Esophagus muscularis mucosa (tissue), 4 donors: ENCODE data around the gene SPATA1. TPM values are rescaled to one million over a fixed set of nuclear protein-coding genes. Genes with fewer than 3 reads are reported as not detected.

Experiments used
- DNase-seq: peaks from one replicate; pipeline ENCODE4 v3.0.0-alpha.2; 2017; ENCODE audit errors: extremely low spot score
- H3K27ac ChIP-seq, 4 donors: fragments of 200-600 bp; sonication (generic); replicated peaks in 1 of 4; 1 replicate in 3 of 4; 2 replicates in 1 of 4; pipeline ENCODE4 v1.5.1; 2016 to 2019; ENCODE audit warnings: mild to moderate bottlenecking in 1 of 4
- H3K27me3 ChIP-seq, 4 donors: fragments of 200-600 bp; sonication (generic); one replicate each; pipeline versions ENCODE4 v1.5.1 to v1.6.0; 2016 to 2019
- H3K36me3 ChIP-seq, 4 donors: fragments of 200-600 bp; sonication (generic); one replicate each; pipeline ENCODE4 v1.5.1; 2016 to 2019
- H3K4me1 ChIP-seq, 4 donors: fragments of 200-600 bp; sonication (generic); one replicate each; pipeline ENCODE4 v1.5.1; 2016 to 2019
- H3K4me3 ChIP-seq, 4 donors: fragments of 200-600 bp; sonication (generic); 1 replicate in 2 of 4; 2 replicates in 2 of 4; pipeline ENCODE4 v1.5.1; 2016 to 2019; ENCODE audit warnings: mild to moderate bottlenecking in 4 of 4, moderate library complexity in 1 of 4
- H3K9me3 ChIP-seq, 4 donors: fragments of 200-600 bp; sonication (generic); 1 replicate in 3 of 4; 2 replicates in 1 of 4; pipeline ENCODE4 v1.5.1; 2016 to 2019
- CTCF ChIP-seq, 3 experiments: fragments of 200-600 bp in 2 of 3; fragments of 450-650 bp in 1 of 3; sonication (generic) in 2 of 3; IDR thresholded peaks; one replicate each; pipeline ENCODE4 v1.5.1; 2017 to 2019; ENCODE audit warnings: antibody characterized with exemption in 3 of 3, mild to moderate bottlenecking in 2 of 3, moderate library complexity in 1 of 3
- EP300 ChIP-seq: sonication (generic); formaldehyde crosslinking; IDR thresholded peaks from one replicate; pipeline ENCODE4 v1.6.1; 2017; ENCODE audit warnings: antibody characterized with exemption
- POLR2A ChIP-seq: fragments of 450-650 bp; IDR thresholded peaks from one replicate; pipeline ENCODE4 v1.6.1; 2017; ENCODE audit warnings: antibody characterized with exemption, moderate library complexity, mild to moderate bottlenecking, low read depth
- POLR2AphosphoS5 ChIP-seq, 2 donors: sonication (generic); formaldehyde crosslinking; IDR thresholded peaks; one replicate each; pipeline ENCODE4 v1.6.1; 2017; ENCODE audit warnings: antibody characterized with exemption in 2 of 2
- WGBS: methylation state at CpG from one replicate; pipeline ENCODE4 v1.1.5; 2018; 5-methylcytosine and 5-hydroxymethylcytosine counted together
- intact Hi-C: fragments of 100-400 bp; cut with DNase I; formaldehyde crosslinking; loops from one replicate; pipeline ENCODE4 v1.15.1; 2023
- total RNA-seq, 4 donors: library from RNA; depleted of rRNA; stranded (reverse); fragments of >200 nt; gene quantifications; one replicate each; pipeline versions ENCODE4 v1.1.0 to v1.2.1, GENCODE V29; 2016

Gene SPATA1
- total RNA-seq, result 1 to 10 TPM in 1 of 4 donors, under 1 TPM in 2, not detected in 1; 0.19 to 2.7 (median 0.42) TPM

- Histone ChIP-seq H3K4me3 (peak within 1 kb of the TSS; percentile 77 to 85 (median 78)), H3K4me1 (peaks cover 40 to 49% (median 44%) of the 10 kb centered on the region in 4 donors), H3K9me3 (peaks cover 0 to 7% (median 0%) of the 10 kb centered on the region in 4 donors), H3K36me3 (peaks cover 0 to 6% (median under 1%) of the 10 kb centered on the region in 4 donors), H3K27me3 (no peaks in the 10 kb centered on the region), H3K27ac (peak within 1 kb of the TSS; percentile 94 to 97 (median 96))
- 2% methylated on average over 43 of the region's 60 CpGs for WGBS
- peak; percentile 99 for DNase-seq
- TF ChIP-seq POLR2AphosphoS5 (IDR thresholded peaks at IDR 0.05), result peak; percentile 89 to 93
- TF ChIP-seq POLR2A, result peak; percentile 63
- TF ChIP-seq EP300, result no peak
- intact Hi-C loops, result loop anchor here (2.0 to 5.0 kb wide), 2 partner anchors 66 to 97 kb away; partner anchors contain the start of gene CTBS
Observed at GRCh38 chr1:84506002-84506728, at the start of gene SPATA1, which contains the start of gene GNG5. Gene SPATA1, plus strand, starts transcription at chr1:84506386. Its CDS starts 9,974 bp downstream, at chr1:84516360. Gene GNG5, minus strand, starts transcription at chr1:84506581. Its CDS starts 490 bp downstream, at chr1:84506091.

DNA sequence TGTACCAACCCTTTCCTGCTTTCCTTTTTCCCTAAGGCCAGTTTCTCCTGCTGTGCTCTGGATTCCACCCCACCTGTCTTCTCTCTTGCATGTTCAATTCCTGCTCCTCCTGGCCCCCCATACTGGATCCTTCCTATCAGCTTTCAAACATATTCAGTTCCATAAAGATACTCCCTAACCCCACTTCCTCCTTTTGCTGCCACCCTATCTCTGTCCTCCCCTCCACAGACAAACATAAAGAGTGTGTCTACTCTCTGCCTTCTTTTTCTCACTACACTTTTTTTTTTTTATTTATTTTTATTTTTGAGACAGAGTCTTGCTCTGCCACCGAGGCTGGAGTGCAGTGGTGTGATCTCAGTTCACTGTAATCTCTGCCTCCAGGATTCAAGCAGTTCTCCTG is 44.1 kb upstream of the SPATA1 start:
- intact Hi-C loops, result no loop called here
- Histone ChIP-seq H3K4me3 (no peak overlapping the region), H3K27ac (no peak overlapping the region), H3K9me3 (no peaks in the 10 kb centered on the region), H3K27me3 (peaks cover 0 to 20% (median 4%) of the 10 kb centered on the region in 4 donors), H3K4me1 (no peaks in the 10 kb centered on the region), H3K36me3 (no peaks in the 10 kb centered on the region)
- whole genome bisulfite sequencing, result 88% methylated on average over 1 of the region's 1 CpG
- no peak for DNase-seq
- no peak for TF ChIP-seq POLR2AphosphoS5 (IDR thresholded peaks at IDR 0.05)
- no peak for TF ChIP-seq POLR2A
- no peak for TF ChIP-seq EP300
- no peak for TF ChIP-seq CTCF (IDR thresholded peaks at IDR 0.05)

GRCh38 chr1:84467298-84467697 is 38.9 kb upstream of the SPATA1 start:
- intact Hi-C loops, result no loop called here
- Histone ChIP-seq H3K36me3 (no peaks in the 10 kb centered on the region), H3K4me3 (no peak overlapping the region), H3K4me1 (no peaks in the 10 kb centered on the region), H3K27me3 (peaks cover 0 to 20% (median 4%) of the 10 kb centered on the region in 4 donors), H3K9me3 (no peaks in the 10 kb centered on the region), H3K27ac (no peak overlapping the region)
- no peak for DNase-seq
- TF ChIP-seq CTCF (IDR thresholded peaks at IDR 0.05), result no peak

DNA sequence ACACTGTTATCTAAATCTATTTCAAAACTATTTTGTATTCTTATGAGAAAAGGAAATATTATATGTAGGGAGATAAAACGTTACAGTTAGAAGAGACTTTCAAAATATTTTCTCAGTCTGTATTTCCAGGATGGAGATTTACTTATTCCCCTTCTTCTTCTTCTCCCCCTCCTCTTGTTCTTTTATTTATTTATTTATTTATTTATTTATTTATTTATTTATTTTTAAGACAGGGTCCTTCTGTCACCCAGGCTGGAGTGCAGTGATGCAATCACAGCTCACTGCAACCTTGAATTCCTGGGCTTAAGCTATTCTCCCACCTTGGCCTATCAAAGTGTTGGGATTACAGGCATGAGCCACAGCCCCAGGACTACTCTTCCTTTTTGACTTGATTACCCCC is 30.0 kb upstream of the SPATA1 start:
- H3K27ac ChIP-seq, result no peak overlapping the region
- DNase-seq, result no peak
- TF ChIP-seq CTCF (IDR thresholded peaks at IDR 0.05) (no peak), POLR2AphosphoS5 (IDR thresholded peaks at IDR 0.05) (no peak), EP300 (no peak), POLR2A (no peak)
- no peak overlapping the region for H3K4me3 ChIP-seq
- H3K27me3 ChIP-seq, result peaks cover 0 to 36% (median 0%) of the 10 kb centered on the region in 4 donors
- WGBS, result 51% methylated on average over 1 of the region's 1 CpG
- peaks cover 0 to 4% (median 0%) of the 10 kb centered on the region in 4 donors for H3K36me3 ChIP-seq
- H3K4me1 ChIP-seq, result peaks cover 9 to 21% (median 19%) of the 10 kb centered on the region in 4 donors
- intact Hi-C loops, result no loop called here
- no peaks in the 10 kb centered on the region for H3K9me3 ChIP-seq
